Measurements from ENCODE around the gene SLCO3A1.

SLCO3A1 gene

GRCh38 chr15:91853511-91853947 lies at the start of gene SLCO3A1:
SLCO3A1 (plus strand) TSS chr15:91853708.
- FAIRE-seq = no peak

- FAIRE-seq = no peak
Measured at GRCh38 chr15:91807122-91807521, 46.4 kb upstream of the SLCO3A1 start.

GRCh38 chr15:91813924-91814323 lies 39.6 kb upstream of the SLCO3A1 start:
- FAIRE-seq = no peak

GRCh38 chr15:91816942-91817341 lies 36.6 kb upstream of the SLCO3A1 start:
- FAIRE-seq = no peak

GRCh38 chr15:91821458-91821857 lies 32.0 kb upstream of the SLCO3A1 start:
- no peak for FAIRE-seq

- FAIRE-seq = no peak
Measured at GRCh38 chr15:91824256-91824655, 29.3 kb upstream of the SLCO3A1 start.

- FAIRE-seq = no peak
Measured at GRCh38 chr15:91826443-91826842, 27.1 kb upstream of the SLCO3A1 start.

GRCh38 chr15:91833056-91833455 lies 20.5 kb upstream of the SLCO3A1 start:
- no peak for FAIRE-seq

GRCh38 chr15:91839867-91840266 lies 13.6 kb upstream of the SLCO3A1 start:
- no peak for FAIRE-seq

GRCh38 chr15:91841861-91842260 lies 11.6 kb upstream of the SLCO3A1 start:
- no peak for FAIRE-seq

- FAIRE-seq = no peak
Measured at GRCh38 chr15:91844341-91844740, 9.2 kb upstream of the SLCO3A1 start.

- no peak for FAIRE-seq
Measured at GRCh38 chr15:91844928-91845327, 8.6 kb upstream of the SLCO3A1 start.

- no peak for FAIRE-seq
Measured at GRCh38 chr15:91845720-91846119, 7.8 kb upstream of the SLCO3A1 start.

- FAIRE-seq = no peak
Measured at GRCh38 chr15:91849180-91849579, 4.3 kb upstream of the SLCO3A1 start.

- no peak for FAIRE-seq
Measured at GRCh38 chr15:91849749-91850161, 3.8 kb upstream of the SLCO3A1 start.

- FAIRE-seq = no peak
Measured at GRCh38 chr15:91852741-91853510, 582 bp upstream of the SLCO3A1 start.

- FAIRE-seq = no peak
Measured at GRCh38 chr15:91853948-91854638, 585 bp downstream of the SLCO3A1 start.

- no peak for FAIRE-seq
Measured at GRCh38 chr15:91854639-91854990, 1.1 kb downstream of the SLCO3A1 start.

- no peak for FAIRE-seq
Measured at GRCh38 chr15:91855241-91855640, 1.7 kb downstream of the SLCO3A1 start.

GRCh38 chr15:91855684-91856489 lies 2.4 kb downstream of the SLCO3A1 start:
- FAIRE-seq = no peak

GRCh38 chr15:91857224-91857585 lies 3.7 kb downstream of the SLCO3A1 start:
- no peak for FAIRE-seq

GRCh38 chr15:91857772-91858171 lies 4.3 kb downstream of the SLCO3A1 start:
- FAIRE-seq = no peak

GRCh38 chr15:91860498-91860897 lies 7.0 kb downstream of the SLCO3A1 start:
- FAIRE-seq = no peak

- no peak for FAIRE-seq
Measured at GRCh38 chr15:91861223-91861622, 7.7 kb downstream of the SLCO3A1 start.
